HCT116 (cell line): ENCODE measurements around the gene ZNF592. TPM values are rescaled to one million over a fixed set of nuclear protein-coding genes. Genes with fewer than 3 reads are reported as not detected.

Experiments
- ATAC-seq: fragments of 200-7000 bp; cut with Tn5 transposase; 2 replicates; pipeline ENCODE4 v1.9.1; 2020; ENCODE audit warnings: mild to moderate bottlenecking, moderate library complexity
- BruUV-seq: library from RNA; stranded (reverse); fragments of 400-500 nt; replicated peaks from 2 replicates; lab custom pipeline; 2021; lab: Mats Ljungman, UMichigan
- CTCF ChIA-PET: fragments of 300-600 bp; sonication (Branson Sonifier 250); formaldehyde crosslinking; loops from one replicate; lab custom pipeline; 2021; ENCODE audit warnings: antibody characterized with exemption; lab: Charles Lee
- POLR2A ChIA-PET: fragments of 300-600, 350-600 bp; sonication (Branson Sonifier 250); formaldehyde crosslinking; loops from one replicate; lab custom pipeline; 2021; ENCODE audit warnings: antibody characterized with exemption; lab: Charles Lee
- RAD21 ChIA-PET, 2 experiments: fragments of 300-600 bp; sonication (Branson Sonifier 250); formaldehyde crosslinking; loops; one replicate each; lab custom pipeline; 2023; ENCODE audit warnings: low total read pairs in 2 of 2; ENCODE audit not compliant: uncharacterized antibody in 2 of 2, unreplicated experiment in 2 of 2, low non-redundant PET in 1 of 2; lab: Charles Lee
- DNase-seq: peaks from one replicate; pipeline ENCODE4 v3.0.0-alpha.2; 2010; ENCODE audit warnings: low read depth, low spot score
- H2AFZ ChIP-seq: fragments of 200-600 bp; shearing (Covaris generic), sonication (generic); 2 replicates; pipeline ENCODE4 v1.6.1; 2017; ENCODE audit warnings: low read depth, mixed run types, mixed read lengths, antibody characterized with exemption, low read length; ENCODE audit not compliant: poor library complexity, severe bottlenecking
- H3K27ac ChIP-seq: 2 replicates; pipeline ENCODE4 v1.5.1; 2012; ENCODE audit warnings: low read depth, low read length
- H3K27me3 ChIP-seq: fragments of 200-600 bp; sonication (generic); 2 replicates; pipeline ENCODE4 v1.6.1; 2016; ENCODE audit warnings: mixed run types, low read length, mixed read lengths; ENCODE audit not compliant: insufficient read depth
- H3K36me3 ChIP-seq, 2 experiments: fragments of 200-500 bp in 1 of 2; fragments of 200-600 bp in 1 of 2; sonication (Bioruptor generic) in 1 of 2; sonication (generic) in 1 of 2; 2 replicates each; pipeline versions ENCODE4 v1.5.1 to v1.6.1; 2014 to 2016; ENCODE audit warnings: low read length in 2 of 2, inconsistent platforms in 1 of 2, mixed read lengths in 1 of 2, mixed run types in 1 of 2; ENCODE audit not compliant: insufficient read depth in 2 of 2, control insufficient read depth in 1 of 2
- H3K4me1 ChIP-seq, 2 experiments: fragments of 200-600 bp in 1 of 2; sonication (generic) in 1 of 2; 2 replicates each; pipeline versions ENCODE4 v1.5.1 to v1.6.1; 2012 to 2017; ENCODE audit warnings: low read length in 2 of 2, inconsistent platforms in 1 of 2, mild to moderate bottlenecking in 1 of 2, mixed read lengths in 1 of 2, mixed run types in 1 of 2, moderate library complexity in 1 of 2; ENCODE audit not compliant: insufficient read depth in 2 of 2, control insufficient read depth in 1 of 2
- H3K4me2 ChIP-seq: fragments of 200-600 bp; sonication (generic); 2 replicates; pipeline ENCODE4 v1.6.1; 2017; ENCODE audit warnings: mixed run types, low read length, mixed read lengths
- H3K4me3 ChIP-seq, 2 experiments: fragments of 200-600 bp in 1 of 2; sonication (generic) in 1 of 2; replicated peaks in 1 of 2; 2 replicates each; pipeline ENCODE4 v1.5.1; 2011 to 2016; ENCODE audit warnings: low read length in 2 of 2, control low read depth in 1 of 2, low read depth in 1 of 2, mild to moderate bottlenecking in 1 of 2, mixed read lengths in 1 of 2, mixed run types in 1 of 2
- H3K79me2 ChIP-seq: fragments of 200-600 bp; sonication (generic); 2 replicates; pipeline ENCODE4 v1.6.1; 2017; ENCODE audit warnings: mild to moderate bottlenecking, mixed run types, low read length, moderate library complexity, mixed read lengths; ENCODE audit not compliant: insufficient read depth
- H3K9ac ChIP-seq: fragments of 200-600 bp; sonication (generic); 2 replicates; pipeline ENCODE4 v1.6.1; 2016; ENCODE audit warnings: low read length, mixed read lengths
- H3K9me2 ChIP-seq: fragments of 200-600 bp; sonication (generic), shearing (Covaris generic); 2 replicates; pipeline ENCODE4 v1.6.1; 2017; ENCODE audit warnings: mixed run types, mild to moderate bottlenecking, moderate library complexity; ENCODE audit not compliant: insufficient read depth
- H3K9me3 ChIP-seq, 2 experiments: fragments of 200-500 bp in 1 of 2; fragments of 200-600 bp in 1 of 2; sonication (Bioruptor generic) in 1 of 2; sonication (generic) in 1 of 2; 2 replicates each; pipeline ENCODE4 v1.6.1; 2014 to 2017; ENCODE audit warnings: low read length in 2 of 2, mixed read lengths in 2 of 2, inconsistent platforms in 1 of 2, low read depth in 1 of 2, mild to moderate bottlenecking in 1 of 2, mixed run types in 1 of 2, moderate library complexity in 1 of 2; ENCODE audit not compliant: control insufficient read depth in 1 of 2, insufficient read depth in 1 of 2
- H4K20me1 ChIP-seq: fragments of 200-600 bp; sonication (generic), shearing (Covaris generic); 2 replicates; pipeline ENCODE4 v1.6.1; 2017; ENCODE audit warnings: mixed run types, mild to moderate bottlenecking, moderate library complexity; ENCODE audit not compliant: insufficient read depth
- ELF1 ChIP-seq: IDR thresholded peaks from 2 replicates; pipeline ENCODE4 v1.6.1; 2012; ENCODE audit warnings: low read depth, borderline replicate concordance
- POLR2AphosphoS5 ChIP-seq: IDR thresholded peaks from 2 replicates; pipeline ENCODE4 v1.6.1; 2011; ENCODE audit warnings: mild to moderate bottlenecking, low read depth, low read length, moderate library complexity
- SRF ChIP-seq: IDR thresholded peaks from 2 replicates; pipeline ENCODE4 v1.6.1; 2012; ENCODE audit warnings: low read depth
- TCF7L2 ChIP-seq: IDR thresholded peaks from 2 replicates; pipeline ENCODE4 v1.7.0; 2011; ENCODE audit warnings: borderline replicate concordance, inconsistent platforms; ENCODE audit not compliant: insufficient read depth, insufficient read length; ENCODE audit errors: extremely low read depth
- ZFX ChIP-seq: fragments of 450-650 bp; IDR thresholded peaks from 2 replicates; pipeline ENCODE4 v1.6.1; 2017
- ZNF274 ChIP-seq: fragments of 200-500 bp; sonication (Bioruptor generic); IDR thresholded peaks from 2 replicates; pipeline ENCODE4 v1.6.1; 2014; ENCODE audit warnings: mild to moderate bottlenecking, low read depth, low read length, inconsistent platforms
- intact Hi-C: fragments of 100-400 bp; cut with micrococcal nuclease; formaldehyde crosslinking; loops from 2 replicates; pipeline ENCODE4 v1.10.0; 2022
- total RNA-seq: library from RNA; stranded (reverse); gene quantifications from one replicate; pipeline ENCODE4 v1.2.1, GENCODE V29; 2021; ENCODE audit not compliant: unreplicated experiment
- TF ChIP-seq, protein P1 (sequence below): IDR thresholded peaks from 2 replicates; pipeline ENCODE4 v1.6.1; 2012; ENCODE audit warnings: low read depth

The ZNF592 gene
- total RNA-seq, 1 experiment from 2014 or later: 26.4 TPM

DNA sequence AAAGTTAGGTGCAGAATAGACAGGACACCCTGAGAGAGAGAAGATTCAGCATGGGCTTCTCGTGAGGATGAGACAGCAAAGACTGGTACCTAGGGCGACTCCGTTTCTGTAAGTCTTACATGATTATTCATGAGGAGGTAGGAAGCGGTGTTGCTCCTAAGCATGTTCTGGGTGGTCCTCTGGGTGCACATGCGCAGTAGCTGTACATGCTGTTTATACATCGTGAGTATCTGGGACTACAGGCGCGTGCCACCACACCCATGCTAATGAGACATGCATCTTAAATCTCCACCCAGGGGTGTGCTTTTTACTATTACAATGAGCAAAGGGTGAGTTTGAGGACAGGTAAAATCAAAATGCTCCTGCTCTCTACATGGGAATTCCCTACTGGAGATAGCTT is 81.0 kb downstream of the ZNF592 start:
- H3K27me3 ChIP-seq: no peaks in the 10 kb centered on the region
- TF ChIP-seq, protein P1, sequence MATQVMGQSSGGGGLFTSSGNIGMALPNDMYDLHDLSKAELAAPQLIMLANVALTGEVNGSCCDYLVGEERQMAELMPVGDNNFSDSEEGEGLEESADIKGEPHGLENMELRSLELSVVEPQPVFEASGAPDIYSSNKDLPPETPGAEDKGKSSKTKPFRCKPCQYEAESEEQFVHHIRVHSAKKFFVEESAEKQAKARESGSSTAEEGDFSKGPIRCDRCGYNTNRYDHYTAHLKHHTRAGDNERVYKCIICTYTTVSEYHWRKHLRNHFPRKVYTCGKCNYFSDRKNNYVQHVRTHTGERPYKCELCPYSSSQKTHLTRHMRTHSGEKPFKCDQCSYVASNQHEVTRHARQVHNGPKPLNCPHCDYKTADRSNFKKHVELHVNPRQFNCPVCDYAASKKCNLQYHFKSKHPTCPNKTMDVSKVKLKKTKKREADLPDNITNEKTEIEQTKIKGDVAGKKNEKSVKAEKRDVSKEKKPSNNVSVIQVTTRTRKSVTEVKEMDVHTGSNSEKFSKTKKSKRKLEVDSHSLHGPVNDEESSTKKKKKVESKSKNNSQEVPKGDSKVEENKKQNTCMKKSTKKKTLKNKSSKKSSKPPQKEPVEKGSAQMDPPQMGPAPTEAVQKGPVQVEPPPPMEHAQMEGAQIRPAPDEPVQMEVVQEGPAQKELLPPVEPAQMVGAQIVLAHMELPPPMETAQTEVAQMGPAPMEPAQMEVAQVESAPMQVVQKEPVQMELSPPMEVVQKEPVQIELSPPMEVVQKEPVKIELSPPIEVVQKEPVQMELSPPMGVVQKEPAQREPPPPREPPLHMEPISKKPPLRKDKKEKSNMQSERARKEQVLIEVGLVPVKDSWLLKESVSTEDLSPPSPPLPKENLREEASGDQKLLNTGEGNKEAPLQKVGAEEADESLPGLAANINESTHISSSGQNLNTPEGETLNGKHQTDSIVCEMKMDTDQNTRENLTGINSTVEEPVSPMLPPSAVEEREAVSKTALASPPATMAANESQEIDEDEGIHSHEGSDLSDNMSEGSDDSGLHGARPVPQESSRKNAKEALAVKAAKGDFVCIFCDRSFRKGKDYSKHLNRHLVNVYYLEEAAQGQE: no peak
- TF ChIP-seq ZNF274 (no peak), ELF1 (no peak), TCF7L2 (no peak), SRF (no peak), ZFX (no peak), POLR2AphosphoS5 (no peak)
- no peak overlapping the region for H2AFZ ChIP-seq
- ATAC-seq (no peak), DNase-seq (no peak)
- no peaks in the 10 kb centered on the region for H3K9me3 ChIP-seq
- H3K4me3 ChIP-seq: no peak overlapping the region
- no peak overlapping the region for H3K27ac ChIP-seq
- ChIA-PET RAD21 (no interaction called here), CTCF (interaction anchor here (1.5 kb wide), 1 partner anchor 49 kb away, joined by 4 read pairs; no protein-coding TSS in a partner anchor), POLR2A (no interaction called here)
- H3K9me2 ChIP-seq: no peaks in the 10 kb centered on the region
- H3K36me3 ChIP-seq: no peaks in the 10 kb centered on the region
- intact Hi-C loops: loop anchor here (10.0 kb wide), 1 partner anchor 235 kb away; no protein-coding TSS in a partner anchor
- no peak overlapping the region for H3K4me2 ChIP-seq
- H3K9ac ChIP-seq: no peak overlapping the region
- no peaks in the 10 kb centered on the region for H3K79me2 ChIP-seq
- H4K20me1 ChIP-seq: no peaks in the 10 kb centered on the region
- BruUV-seq: no TSS peak
- peaks cover 0 to 21% of the 10 kb centered on the region in 2 experiments; a peak in 3 of 4 replicates for H3K4me1 ChIP-seq
